HG02938 (cell line): ENCODE results near the gene PIGT.

ENCODE experiments used
- ATAC-seq: cut with Tn5 transposase; IDR thresholded peaks from one replicate; pipeline ENCODE4 v1.9.1; 2021; ENCODE audit warnings: mild to moderate bottlenecking, moderate library complexity; ENCODE audit not compliant: unreplicated experiment

PIGT gene

GRCh38 chr20:45427236-45428149 lies 11.6 kb downstream of the PIGT start:
- no peak for ATAC-seq

- ATAC-seq = no peak
These were observed 13.7 kb downstream of the PIGT start for GRCh38 chr20:45429618-45430017.

- no peak for ATAC-seq
These were observed 16.4 kb downstream of the PIGT start for GRCh38 chr20:45432294-45432693.

- no peak for ATAC-seq
These were observed 17.4 kb downstream of the PIGT start for GRCh38 chr20:45433316-45433715.

GRCh38 chr20:45433976-45434375 lies 18.0 kb downstream of the PIGT start:
- no peak for ATAC-seq

- peak; percentile 67 for ATAC-seq
These were observed 21.0 kb downstream of the PIGT start for GRCh38 chr20:45436732-45437485.

GRCh38 chr20:45440424-45440823 lies 24.5 kb downstream of the PIGT start:
- no peak for ATAC-seq

- ATAC-seq = no peak
These were observed 25.1 kb downstream of the PIGT start for GRCh38 chr20:45440891-45441685.

- ATAC-seq = no peak
These were observed 25.8 kb downstream of the PIGT start for GRCh38 chr20:45441746-45442145.

GRCh38 chr20:45444050-45444449 lies 28.1 kb downstream of the PIGT start:
- no peak for ATAC-seq

- no peak for ATAC-seq
These were observed 30.0 kb downstream of the PIGT start for GRCh38 chr20:45445805-45446562.

GRCh38 chr20:45448270-45448669 lies 32.3 kb downstream of the PIGT start:
- ATAC-seq = no peak

- no peak for ATAC-seq
These were observed 33.6 kb downstream of the PIGT start for GRCh38 chr20:45449528-45449927.

- ATAC-seq = no peak
These were observed 34.3 kb downstream of the PIGT start for GRCh38 chr20:45450097-45450818.

- no peak for ATAC-seq
These were observed 36.3 kb downstream of the PIGT start for GRCh38 chr20:45452238-45452637.

- ATAC-seq = no peak
These were observed 37.1 kb downstream of the PIGT start for GRCh38 chr20:45452772-45453691.

GRCh38 chr20:45456632-45457031 lies 40.7 kb downstream of the PIGT start:
- ATAC-seq = no peak

GRCh38 chr20:45459606-45460005 lies 43.7 kb downstream of the PIGT start:
- ATAC-seq = no peak

- no peak for ATAC-seq
These were observed 45.3 kb downstream of the PIGT start for GRCh38 chr20:45461225-45461624.
